A673 (cell line): ENCODE data around the gene CYP2R1. TPM values are rescaled to one million over a fixed set of nuclear protein-coding genes. Genes with fewer than 3 reads are reported as not detected.

ENCODE experiments used
- BruUV-seq: library from RNA; stranded (reverse); fragments of 400-500 nt; replicated peaks from 2 replicates; lab custom pipeline; 2021; lab: Mats Ljungman, UMichigan
- CTCF ChIA-PET: fragments of 300-600 bp; sonication (Branson Sonifier 250); formaldehyde crosslinking; loops from one replicate; lab custom pipeline; 2022; ENCODE audit warnings: antibody characterized with exemption; lab: Charles Lee
- POLR2A ChIA-PET: fragments of 300-600 bp; sonication (Branson Sonifier 250); formaldehyde crosslinking; loops from one replicate; lab custom pipeline; 2022; ENCODE audit warnings: antibody characterized with exemption; ENCODE audit not compliant: low non-redundant PET; lab: Charles Lee
- DNase-seq: peaks from one replicate; pipeline ENCODE4 v3.0.0-alpha.2; 2015; ENCODE audit warnings: low spot score
- H3K27ac ChIP-seq: fragments of 200-600 bp; sonication (generic); 2 replicates; pipeline ENCODE4 v1.5.1; 2016; ENCODE audit warnings: mixed run types, low read depth, mild to moderate bottlenecking, mixed read lengths, antibody characterized with exemption, low read length; ENCODE audit not compliant: poor library complexity, severe bottlenecking
- H3K27me3 ChIP-seq: fragments of 200-600 bp; sonication (generic); replicated peaks from 2 replicates; pipeline ENCODE4 v1.6.1; 2017; ENCODE audit warnings: mixed run types, low read depth, mild to moderate bottlenecking, mixed read lengths, antibody characterized with exemption, low read length; ENCODE audit not compliant: insufficient read depth, poor library complexity
- H3K36me3 ChIP-seq: fragments of 200-600 bp; sonication (generic); 2 replicates; pipeline ENCODE4 v1.6.1; 2016; ENCODE audit warnings: mixed run types, mild to moderate bottlenecking, mixed read lengths, antibody characterized with exemption, low read length; ENCODE audit not compliant: insufficient read depth, poor library complexity, severe bottlenecking
- H3K4me1 ChIP-seq: fragments of 200-600 bp; sonication (generic); 2 replicates; pipeline ENCODE4 v1.6.1; 2017; ENCODE audit warnings: mixed run types, mild to moderate bottlenecking, mixed read lengths, antibody characterized with exemption, low read length; ENCODE audit not compliant: insufficient read depth, poor library complexity, severe bottlenecking
- H3K4me3 ChIP-seq: fragments of 200-600 bp; sonication (generic); 2 replicates; pipeline ENCODE4 v1.5.1; 2016; ENCODE audit warnings: low read depth, mixed run types, mild to moderate bottlenecking, mixed read lengths, low read length; ENCODE audit not compliant: poor library complexity, severe bottlenecking
- H3K9me3 ChIP-seq: fragments of 200-600 bp; sonication (generic); 2 replicates; pipeline ENCODE4 v1.6.1; 2016; ENCODE audit warnings: mixed run types, low read depth, mild to moderate bottlenecking, mixed read lengths, antibody characterized with exemption, low read length; ENCODE audit not compliant: poor library complexity, severe bottlenecking
- CTCF ChIP-seq: fragments of 300-800, 200-600 bp; sonication (generic); conservative IDR thresholded peaks from 2 replicates; pipeline ENCODE4 v1.5.1; 2017; ENCODE audit warnings: low read depth, mild to moderate bottlenecking, antibody characterized with exemption, low read length, moderate library complexity, mixed read lengths
- EZH2 ChIP-seq: fragments of 200-600 bp; sonication (generic); IDR thresholded peaks from 2 replicates; pipeline ENCODE4 v1.6.1; 2017; ENCODE audit warnings: borderline replicate concordance, low read depth, mild to moderate bottlenecking, mixed read lengths, antibody characterized with exemption, low read length; ENCODE audit not compliant: poor library complexity, severe bottlenecking
- intact Hi-C: fragments of 100-400 bp; cut with micrococcal nuclease; formaldehyde crosslinking; loops from one replicate; pipeline ENCODE4 v1.10.0; 2022; ENCODE audit not compliant: unreplicated experiment
- total RNA-seq: library from RNA; stranded (reverse); gene quantifications from 2 replicates; pipeline ENCODE4 v1.2.3, GENCODE V29; 2021

CYP2R1 gene
- total RNA-seq, 1 experiment from 2014 or later = 17.6 TPM

DNA sequence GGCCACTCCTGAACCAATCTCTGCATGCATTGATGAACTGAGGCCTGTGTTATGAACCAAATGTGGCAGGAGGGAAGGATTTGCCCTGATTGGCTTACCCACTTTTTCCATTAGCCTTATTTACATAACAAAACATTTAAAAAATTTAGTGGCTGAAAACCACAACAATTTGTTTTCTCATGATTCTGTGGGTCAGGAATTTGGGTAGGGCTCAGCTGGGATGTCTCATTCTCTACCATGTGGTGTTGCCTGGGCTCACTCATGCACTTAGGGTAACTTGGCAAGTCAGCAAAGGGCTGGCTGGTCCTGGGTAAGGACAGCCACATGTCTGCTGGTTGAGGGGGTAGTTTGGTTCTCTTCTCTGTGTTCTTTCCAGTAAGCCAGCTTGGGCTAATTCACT is 35.1 kb upstream of the CYP2R1 start:
- no TSS peak for BruUV-seq
- H3K36me3 ChIP-seq = no peaks in the 10 kb centered on the region
- DNase-seq = no peak
- ChIA-PET POLR2A (no interaction called here), CTCF (no interaction called here)
- peaks cover 6% of the 10 kb centered on the region for H3K9me3 ChIP-seq
- H3K27me3 ChIP-seq = no peaks in the 10 kb centered on the region
- peaks cover 9% of the 10 kb centered on the region for H3K4me1 ChIP-seq
- H3K27ac ChIP-seq = no peak overlapping the region
- no peak for TF ChIP-seq EZH2
- no peak for TF ChIP-seq CTCF
- intact Hi-C loops = no loop called here
- H3K4me3 ChIP-seq = no peak overlapping the region

DNA sequence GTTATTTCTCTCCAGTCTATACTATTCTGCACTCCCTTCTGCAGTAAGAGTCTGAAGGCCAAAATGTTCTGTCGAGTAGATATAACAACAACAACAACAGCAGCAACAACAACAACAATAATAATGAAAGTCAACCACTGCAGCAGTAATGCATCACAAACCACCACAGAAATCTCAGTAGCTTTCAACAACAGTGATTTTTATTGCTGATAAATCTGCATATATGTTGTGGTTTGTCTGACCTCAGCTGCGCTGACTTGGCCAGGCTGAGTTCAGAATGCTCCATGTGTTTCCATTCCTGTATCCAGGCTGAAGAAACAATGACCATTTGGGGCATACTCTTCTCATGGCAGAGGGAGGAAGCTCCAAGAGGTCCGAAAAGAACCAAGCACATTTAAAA is 32.3 kb upstream of the CYP2R1 start:
- H3K9me3 ChIP-seq = peaks cover 6% of the 10 kb centered on the region
- H3K4me1 ChIP-seq = no peaks in the 10 kb centered on the region
- ChIA-PET CTCF (no interaction called here), POLR2A (no interaction called here)
- H3K36me3 ChIP-seq = no peaks in the 10 kb centered on the region
- DNase-seq = no peak
- H3K27me3 ChIP-seq = no peaks in the 10 kb centered on the region
- TF ChIP-seq EZH2 (no peak), CTCF (no peak)
- intact Hi-C loops = no loop called here
- H3K4me3 ChIP-seq = no peak overlapping the region
- H3K27ac ChIP-seq = no peak overlapping the region
- no TSS peak for BruUV-seq

DNA sequence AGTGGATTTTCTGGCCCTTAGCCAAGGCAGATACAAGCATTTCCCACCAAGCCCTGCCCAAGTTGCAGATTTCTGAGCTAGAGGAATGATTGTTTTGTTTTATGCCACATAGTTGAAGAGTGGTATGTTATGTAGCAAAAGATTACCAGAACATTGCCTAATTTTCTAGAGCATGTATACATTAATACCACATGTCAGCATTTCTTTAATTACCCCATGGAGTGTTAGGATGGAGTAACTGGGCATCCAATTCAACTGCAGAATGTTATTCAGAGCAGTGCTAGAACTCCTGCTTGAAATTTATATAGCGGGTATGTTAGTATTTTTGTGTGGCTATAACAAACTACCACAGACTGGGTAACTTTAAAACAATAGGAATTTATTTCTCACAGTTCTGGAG is 24.4 kb upstream of the CYP2R1 start:
- Histone ChIP-seq H3K9me3 (no peaks in the 10 kb centered on the region), H3K27ac (no peak overlapping the region), H3K36me3 (no peaks in the 10 kb centered on the region), H3K4me1 (no peaks in the 10 kb centered on the region), H3K27me3 (no peaks in the 10 kb centered on the region), H3K4me3 (no peak overlapping the region)
- POLR2A ChIA-PET = no interaction called here
- DNase-seq = no peak
- BruUV-seq = no TSS peak
- intact Hi-C loops = no loop called here
- CTCF ChIA-PET = no interaction called here
- TF ChIP-seq CTCF (no peak), EZH2 (no peak)
